Measurements from ENCODE around the gene MAST4. TPM values are rescaled to one million over a fixed set of nuclear protein-coding genes. Genes with fewer than 3 reads are reported as not detected.

Gene MAST4
- total and polyA plus RNA-seq, 2 of the 13 experiments (the other 11 are each of a cell fraction or from before 2014, with no cell fraction given), result 3.4 to 3.7 TPM

DNA sequence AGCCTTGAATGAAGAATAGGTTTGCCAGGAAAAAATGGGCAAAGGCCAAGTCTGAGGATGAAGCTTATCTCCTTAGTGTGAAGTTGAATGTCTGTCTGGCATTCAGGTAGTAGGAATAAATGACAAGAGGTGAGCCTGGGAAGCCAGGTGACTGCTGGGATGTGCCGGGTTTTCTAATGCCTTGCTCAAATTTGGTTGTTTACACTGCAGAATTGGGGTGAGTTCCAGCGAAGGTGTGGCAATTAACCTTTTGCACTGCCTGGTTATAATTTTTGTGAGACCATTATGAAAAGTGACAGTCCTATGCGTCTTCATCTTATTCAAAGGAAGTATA, 73.6 kb downstream of the MAST4 start (continued):
- TF ChIP-seq, protein P1, sequence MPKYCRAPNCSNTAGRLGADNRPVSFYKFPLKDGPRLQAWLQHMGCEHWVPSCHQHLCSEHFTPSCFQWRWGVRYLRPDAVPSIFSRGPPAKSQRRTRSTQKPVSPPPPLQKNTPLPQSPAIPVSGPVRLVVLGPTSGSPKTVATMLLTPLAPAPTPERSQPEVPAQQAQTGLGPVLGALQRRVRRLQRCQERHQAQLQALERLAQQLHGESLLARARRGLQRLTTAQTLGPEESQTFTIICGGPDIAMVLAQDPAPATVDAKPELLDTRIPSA (CRISPR knock-in tag; IDR thresholded peaks at IDR 0.05; ENCODE audit: borderline replicate concordance), result no peak
- TF ChIP-seq ZNF274 (CRISPR knock-in tag; IDR thresholded peaks at IDR 0.05), result no peak
- TF ChIP-seq MAF1 (CRISPR knock-in tag; IDR thresholded peaks at IDR 0.05; ENCODE audit: borderline replicate concordance), result no peak
- TF ChIP-seq, protein P2, sequence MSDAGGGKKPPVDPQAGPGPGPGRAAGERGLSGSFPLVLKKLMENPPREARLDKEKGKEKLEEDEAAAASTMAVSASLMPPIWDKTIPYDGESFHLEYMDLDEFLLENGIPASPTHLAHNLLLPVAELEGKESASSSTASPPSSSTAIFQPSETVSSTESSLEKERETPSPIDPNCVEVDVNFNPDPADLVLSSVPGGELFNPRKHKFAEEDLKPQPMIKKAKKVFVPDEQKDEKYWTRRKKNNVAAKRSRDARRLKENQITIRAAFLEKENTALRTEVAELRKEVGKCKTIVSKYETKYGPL (CRISPR knock-in tag; IDR thresholded peaks at IDR 0.05), result no peak

GRCh38 chr5:66671305-66671704, 75.1 kb downstream of the MAST4 start:
- in situ Hi-C loops (cut with HindIII; ENCODE audit: extremely low pct_ligation_motif_present, low pct_unique_long_range_greater_than_20kb) (no loop called here), intact Hi-C loops (cut with micrococcal nuclease; ENCODE audit: unreplicated experiment) (no loop called here)
- no peak for FAIRE-seq
- H3K4me1 ChIP-seq (ENCODE audit: insufficient read depth, low read length), result no peaks in the 10 kb centered on the region
- no peaks in the 10 kb centered on the region for H3K36me3 ChIP-seq (replicated peaks in 1 of 2; ENCODE audit: control insufficient read depth in 1 of 2, insufficient read depth in 2 of 2, low read length in 2 of 2)
- DNase-seq (ENCODE audit: low spot score), result no peak
- no peak overlapping the region for H3K27ac ChIP-seq (ENCODE audit: extremely low read length, insufficient read depth, low read length)
- no peak overlapping the region for H3K4me2 ChIP-seq (ENCODE audit: low read depth, low read length)
- no peak overlapping the region for H3K9ac ChIP-seq (ENCODE audit: insufficient read depth, low read depth, low read length)
- TF ChIP-seq HDAC2 (CRISPR knock-in tag; IDR thresholded peaks at IDR 0.05) (no peak), NAIF1 (CRISPR knock-in tag; IDR thresholded peaks at IDR 0.05; ENCODE audit: borderline replicate concordance) (no peak), ASH2L (IDR thresholded peaks at IDR 0.05; ENCODE audit: insufficient read length, low read depth, low read length) (no peak), HCFC1 (IDR thresholded peaks at IDR 0.05; ENCODE audit: low read depth, low read length) (no peak), ZNF296 (CRISPR knock-in tag; conservative IDR thresholded peaks at IDR 0.05) (no peak), REXO4 (CRISPR knock-in tag; IDR thresholded peaks at IDR 0.05; ENCODE audit: borderline replicate concordance) (no peak), PITX1 (CRISPR knock-in tag; IDR thresholded peaks at IDR 0.05) (no peak), ZNF589 (CRISPR knock-in tag; conservative IDR thresholded peaks at IDR 0.05) (no peak), ZNF143 (CRISPR knock-in tag; IDR thresholded peaks at IDR 0.05) (no peak), RFXAP (CRISPR knock-in tag; IDR thresholded peaks at IDR 0.05; ENCODE audit: borderline replicate concordance) (no peak), SP4 (CRISPR knock-in tag; IDR thresholded peaks at IDR 0.05) (no peak), NR3C1 (CRISPR knock-in tag; IDR thresholded peaks at IDR 0.05) (no peak), YY1 (IDR thresholded peaks at IDR 0.05; ENCODE audit: insufficient read depth, insufficient replicate concordance, low read depth, low read length) (no peak), ZNF441 (CRISPR knock-in tag; IDR thresholded peaks at IDR 0.05; ENCODE audit: borderline replicate concordance) (no peak)
- TF ChIP-seq, protein P3, sequence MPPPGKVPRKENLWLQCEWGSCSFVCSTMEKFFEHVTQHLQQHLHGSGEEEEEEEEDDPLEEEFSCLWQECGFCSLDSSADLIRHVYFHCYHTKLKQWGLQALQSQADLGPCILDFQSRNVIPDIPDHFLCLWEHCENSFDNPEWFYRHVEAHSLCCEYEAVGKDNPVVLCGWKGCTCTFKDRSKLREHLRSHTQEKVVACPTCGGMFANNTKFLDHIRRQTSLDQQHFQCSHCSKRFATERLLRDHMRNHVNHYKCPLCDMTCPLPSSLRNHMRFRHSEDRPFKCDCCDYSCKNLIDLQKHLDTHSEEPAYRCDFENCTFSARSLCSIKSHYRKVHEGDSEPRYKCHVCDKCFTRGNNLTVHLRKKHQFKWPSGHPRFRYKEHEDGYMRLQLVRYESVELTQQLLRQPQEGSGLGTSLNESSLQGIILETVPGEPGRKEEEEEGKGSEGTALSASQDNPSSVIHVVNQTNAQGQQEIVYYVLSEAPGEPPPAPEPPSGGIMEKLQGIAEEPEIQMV (CRISPR knock-in tag; IDR thresholded peaks at IDR 0.05; ENCODE audit: low read depth), result no peak
- TF ChIP-seq, protein P4, sequence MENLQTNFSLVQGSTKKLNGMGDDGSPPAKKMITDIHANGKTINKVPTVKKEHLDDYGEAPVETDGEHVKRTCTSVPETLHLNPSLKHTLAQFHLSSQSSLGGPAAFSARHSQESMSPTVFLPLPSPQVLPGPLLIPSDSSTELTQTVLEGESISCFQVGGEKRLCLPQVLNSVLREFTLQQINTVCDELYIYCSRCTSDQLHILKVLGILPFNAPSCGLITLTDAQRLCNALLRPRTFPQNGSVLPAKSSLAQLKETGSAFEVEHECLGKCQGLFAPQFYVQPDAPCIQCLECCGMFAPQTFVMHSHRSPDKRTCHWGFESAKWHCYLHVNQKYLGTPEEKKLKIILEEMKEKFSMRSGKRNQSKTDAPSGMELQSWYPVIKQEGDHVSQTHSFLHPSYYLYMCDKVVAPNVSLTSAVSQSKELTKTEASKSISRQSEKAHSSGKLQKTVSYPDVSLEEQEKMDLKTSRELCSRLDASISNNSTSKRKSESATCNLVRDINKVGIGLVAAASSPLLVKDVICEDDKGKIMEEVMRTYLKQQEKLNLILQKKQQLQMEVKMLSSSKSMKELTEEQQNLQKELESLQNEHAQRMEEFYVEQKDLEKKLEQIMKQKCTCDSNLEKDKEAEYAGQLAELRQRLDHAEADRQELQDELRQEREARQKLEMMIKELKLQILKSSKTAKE (CRISPR knock-in tag; IDR thresholded peaks at IDR 0.05; ENCODE audit: borderline replicate concordance), result no peak
- 0% methylated on average over 2 of the region's 2 CpGs for WGBS (ENCODE audit: low lambda C conversion rate)
- no TSS peak for BruUV-seq (replicated peaks)
- CTCF ChIA-PET (ENCODE audit: low intra/inter-chr PET ratio, low total read pairs), result no interaction called here
- H3K79me2 ChIP-seq (ENCODE audit: insufficient read depth, low read length), result no peaks in the 10 kb centered on the region
- no peak overlapping the region for H2AFZ ChIP-seq (ENCODE audit: low read length)
- no peak overlapping the region for H3K4me3 ChIP-seq (replicated peaks in 1 of 3; ENCODE audit: insufficient read depth in 1 of 3, low read depth in 2 of 3, low read length in 3 of 3)
- no peaks in the 10 kb centered on the region for H4K20me1 ChIP-seq (ENCODE audit: insufficient read depth, low read length)
- POLR2A ChIA-PET, result no interaction called here
- H3K9me3 ChIP-seq (ENCODE audit: low read length), result no peaks in the 10 kb centered on the region
- H3K27me3 ChIP-seq (ENCODE audit: control insufficient read depth in 1 of 2, insufficient read depth in 2 of 2, low read length in 2 of 2), result peaks cover 1 to 21% of the 10 kb centered on the region in 2 experiments; a peak in 4 of 5 replicates
- ATAC-seq, result no peak

Data from HepG2 (cell line).